NCI-H187 treated with DMSO at 0.1 percent for 48 hours (cell line): ENCODE measurements around the gene CAMK2N2.

Source experiments
- DNase-seq: peaks from one replicate; lab custom pipeline; 2025; lab: John Stamatoyannopoulos, UW

The CAMK2N2 gene

GRCh38 chr3:184261270-184261853 is at the start of gene CAMK2N2:
Gene CAMK2N2 (minus strand): TSS chr3:184261553. CDS start chr3:184261285, 268 bp downstream.
- peak; percentile 65 for DNase-seq

- DNase-seq = no peak
Observed at GRCh38 chr3:184308744-184309143, 47.4 kb upstream of the CAMK2N2 start.

- no peak for DNase-seq
Observed at GRCh38 chr3:184307915-184308314, 46.6 kb upstream of the CAMK2N2 start.

- DNase-seq = no peak
Observed at GRCh38 chr3:184306341-184306972, 45.1 kb upstream of the CAMK2N2 start.

GRCh38 chr3:184305577-184305976 is 44.2 kb upstream of the CAMK2N2 start:
- no peak for DNase-seq

- DNase-seq = no peak
Observed at GRCh38 chr3:184300378-184300720, 39.0 kb upstream of the CAMK2N2 start.

GRCh38 chr3:184299488-184300377 is 38.4 kb upstream of the CAMK2N2 start:
- DNase-seq = no peak

GRCh38 chr3:184298759-184299487 is 37.6 kb upstream of the CAMK2N2 start, which contains the start of gene PSMD2:
Gene PSMD2 (plus strand): TSS chr3:184299241. CDS start chr3:184299267, 26 bp downstream.
- peak; percentile 66 for DNase-seq

- DNase-seq = no peak
Observed at GRCh38 chr3:184296616-184297015, 35.3 kb upstream of the CAMK2N2 start.

- DNase-seq = no peak
Observed at GRCh38 chr3:184295771-184296170, 34.4 kb upstream of the CAMK2N2 start.

GRCh38 chr3:184291738-184292445 is 30.5 kb upstream of the CAMK2N2 start:
- no peak for DNase-seq

- no peak for DNase-seq
Observed at GRCh38 chr3:184291044-184291737, 29.8 kb upstream of the CAMK2N2 start.

GRCh38 chr3:184290331-184290730 is 29.0 kb upstream of the CAMK2N2 start:
- DNase-seq = no peak

GRCh38 chr3:184289426-184289938 is 28.1 kb upstream of the CAMK2N2 start:
- DNase-seq = no peak

GRCh38 chr3:184284696-184285095 is 23.3 kb upstream of the CAMK2N2 start:
- DNase-seq = no peak

- DNase-seq = no peak
Observed at GRCh38 chr3:184283681-184284080, 22.3 kb upstream of the CAMK2N2 start.

- no peak for DNase-seq
Observed at GRCh38 chr3:184282941-184283340, 21.6 kb upstream of the CAMK2N2 start.

GRCh38 chr3:184277366-184277765 is 16.0 kb upstream of the CAMK2N2 start:
- DNase-seq = no peak

- no peak for DNase-seq
Observed at GRCh38 chr3:184275961-184276910, 14.9 kb upstream of the CAMK2N2 start, which contains the start of gene ECE2. Gene ECE2 (plus strand): TSS chr3:184276022. CDS start chr3:184276154, 132 bp downstream.

- DNase-seq = no peak
Observed at GRCh38 chr3:184275381-184275701, 14.0 kb upstream of the CAMK2N2 start.
